Stimulated activated naive CD8-positive, alpha-beta T cell treated with anti-CD3 and anti-CD28 coated beads, Interleukin-15, amount 100 ng/mL, for 72 hours (primary cell): ENCODE data around the gene ACAP1.
A peak's percentile ranks its signal among the peaks of the same experiment; 100 is the strongest.

ENCODE experiments used
- ATAC-seq: fragments of 150-1000 bp; cut with Tn5 transposase; 2 replicates; pipeline ENCODE4 v1.10.0; 2021; ENCODE audit warnings: mild to moderate bottlenecking, moderate library complexity
- DNase-seq, 2 donors: peaks; one replicate each; pipeline ENCODE4 v3.0.0; 2021 to 2022
- H3K27ac Mint-ChIP-seq, 2 donors: one replicate each; pipeline ENCODE4 v1.8.0; 2022; ENCODE audit warnings: mild to moderate bottlenecking in 2 of 2, mixed read lengths in 2 of 2, moderate library complexity in 2 of 2
- H3K27me3 Mint-ChIP-seq: one replicate; pipeline ENCODE4 v1.8.0; 2022; ENCODE audit warnings: mixed read lengths
- H3K4me1 Mint-ChIP-seq: one replicate; pipeline ENCODE4 v1.8.0; 2022; ENCODE audit warnings: mild to moderate bottlenecking, mixed read lengths
- H3K4me3 Mint-ChIP-seq, 2 donors: one replicate each; pipeline ENCODE4 v1.8.0; 2022; ENCODE audit warnings: mild to moderate bottlenecking in 2 of 2, mixed read lengths in 2 of 2, moderate library complexity in 1 of 2
- H3K9me3 Mint-ChIP-seq, 2 donors: one replicate each; pipeline ENCODE4 v1.8.0; 2022; ENCODE audit warnings: mixed read lengths in 2 of 2

Gene ACAP1

GRCh38 chr17:7336240-7337175, at the start of gene ACAP1:
TSS of gene ACAP1 (plus strand) at chr17:7336529. CDS start at chr17:7336735, 206 bp downstream.
- peaks cover 83% of the 10 kb centered on the region for H3K4me1 Mint-ChIP-seq
- H3K9me3 Mint-ChIP-seq: no peaks in the 10 kb centered on the region
- peak; percentile 58 to 78 for DNase-seq
- H3K27ac Mint-ChIP-seq: peak within 1 kb of the TSS; percentile 81 to 99
- peak within 1 kb of the TSS; percentile 83 to 88 for H3K4me3 Mint-ChIP-seq
- ATAC-seq: peak; percentile 93
- H3K27me3 Mint-ChIP-seq: no peaks in the 10 kb centered on the region

- no peak for DNase-seq
- H3K27me3 Mint-ChIP-seq: peaks cover 38% of the 10 kb centered on the region
Observed at GRCh38 chr17:7289256-7290032, 46.9 kb upstream of the ACAP1 start.

GRCh38 chr17:7290166-7290565, 46.2 kb upstream of the ACAP1 start:
- Mint-ChIP-seq H3K27me3 (peaks cover 40% of the 10 kb centered on the region), H3K4me3 (no peak overlapping the region), H3K4me1 (peaks cover 14% of the 10 kb centered on the region), H3K9me3 (no peaks in the 10 kb centered on the region), H3K27ac (no peak overlapping the region)
- DNase-seq (no peak), ATAC-seq (no peak)

More at GRCh38 chr17:7289256-7290032, 46.9 kb upstream of the ACAP1 start:
- Mint-ChIP-seq H3K4me3 (no peak overlapping the region), H3K9me3 (no peaks in the 10 kb centered on the region), H3K4me1 (peaks cover 9% of the 10 kb centered on the region), H3K27ac (no peak overlapping the region)
- ATAC-seq: no peak

GRCh38 chr17:7290685-7291084, 45.6 kb upstream of the ACAP1 start:
- H3K4me3 Mint-ChIP-seq: no peak overlapping the region
- H3K9me3 Mint-ChIP-seq: no peaks in the 10 kb centered on the region
- no peak for ATAC-seq
- no peak for DNase-seq
- peaks cover 46% of the 10 kb centered on the region for H3K27me3 Mint-ChIP-seq
- H3K4me1 Mint-ChIP-seq: peaks cover 19% of the 10 kb centered on the region
- no peak overlapping the region for H3K27ac Mint-ChIP-seq

GRCh38 chr17:7292194-7292593, 44.1 kb upstream of the ACAP1 start:
- peaks cover 32% of the 10 kb centered on the region for H3K4me1 Mint-ChIP-seq
- no peak for DNase-seq
- H3K9me3 Mint-ChIP-seq: no peaks in the 10 kb centered on the region
- no peak overlapping the region for H3K4me3 Mint-ChIP-seq
- H3K27ac Mint-ChIP-seq: no peak overlapping the region
- no peak for ATAC-seq
- peaks cover 58% of the 10 kb centered on the region for H3K27me3 Mint-ChIP-seq

GRCh38 chr17:7292729-7293128, 43.6 kb upstream of the ACAP1 start:
- Mint-ChIP-seq H3K27ac (no peak overlapping the region), H3K27me3 (peaks cover 53% of the 10 kb centered on the region), H3K9me3 (no peaks in the 10 kb centered on the region), H3K4me1 (peaks cover 32% of the 10 kb centered on the region), H3K4me3 (no peak overlapping the region)
- ATAC-seq (no peak), DNase-seq (no peak)

- H3K27me3 Mint-ChIP-seq: peaks cover 48% of the 10 kb centered on the region
- H3K4me3 Mint-ChIP-seq: peak overlapping the region in 1 of 2 donors; percentile 67
- H3K27ac Mint-ChIP-seq: no peak overlapping the region
- ATAC-seq (no peak), DNase-seq (no peak)
- H3K4me1 Mint-ChIP-seq: peaks cover 32% of the 10 kb centered on the region
- H3K9me3 Mint-ChIP-seq: no peaks in the 10 kb centered on the region
Observed at GRCh38 chr17:7293159-7293558, 43.2 kb upstream of the ACAP1 start.

GRCh38 chr17:7293816-7294613, 42.3 kb upstream of the ACAP1 start:
- no peak for DNase-seq
- Mint-ChIP-seq H3K27me3 (peaks cover 48% of the 10 kb centered on the region), H3K27ac (no peak overlapping the region), H3K4me3 (peak overlapping the region; percentile 91 to 95), H3K9me3 (no peaks in the 10 kb centered on the region), H3K4me1 (peaks cover 32% of the 10 kb centered on the region)
- ATAC-seq: peak; percentile 1

GRCh38 chr17:7294614-7295153, 41.6 kb upstream of the ACAP1 start, which contains the start of gene YBX2:
TSS of gene YBX2 (minus strand) at chr17:7294639. CDS start at chr17:7294500, 139 bp downstream.
- peaks cover 48% of the 10 kb centered on the region for H3K27me3 Mint-ChIP-seq
- no peak within 1 kb of the TSS for H3K27ac Mint-ChIP-seq
- H3K4me1 Mint-ChIP-seq: peaks cover 32% of the 10 kb centered on the region
- DNase-seq (peak; percentile 86 to 88), ATAC-seq (peak; percentile 89)
- H3K4me3 Mint-ChIP-seq: peak within 1 kb of the TSS; percentile 91 to 95
- no peaks in the 10 kb centered on the region for H3K9me3 Mint-ChIP-seq

GRCh38 chr17:7295230-7296180, 40.8 kb upstream of the ACAP1 start:
- Mint-ChIP-seq H3K4me1 (peaks cover 32% of the 10 kb centered on the region), H3K4me3 (peak overlapping the region; percentile 91 to 95), H3K9me3 (no peaks in the 10 kb centered on the region), H3K27ac (no peak overlapping the region), H3K27me3 (peaks cover 48% of the 10 kb centered on the region)
- no peak for ATAC-seq
- DNase-seq: no peak

GRCh38 chr17:7296189-7296861, 40.0 kb upstream of the ACAP1 start:
- Mint-ChIP-seq H3K4me3 (peak overlapping the region; percentile 91 to 95), H3K27me3 (peaks cover 45% of the 10 kb centered on the region), H3K27ac (no peak overlapping the region), H3K4me1 (peaks cover 32% of the 10 kb centered on the region), H3K9me3 (no peaks in the 10 kb centered on the region)
- peak; percentile 16 for ATAC-seq
- peak; percentile 65 to 71 for DNase-seq

GRCh38 chr17:7304179-7304578, 32.1 kb upstream of the ACAP1 start:
- H3K27ac Mint-ChIP-seq: no peak overlapping the region

GRCh38 chr17:7306911-7307685, 29.2 kb upstream of the ACAP1 start, which contains the start of gene EIF5A:
TSS of gene EIF5A (plus strand) at chr17:7307628. CDS start at chr17:7309636, 2,008 bp downstream.
- Mint-ChIP-seq H3K4me1 (peaks cover 34% of the 10 kb centered on the region), H3K9me3 (no peaks in the 10 kb centered on the region), H3K27ac (peak within 1 kb of the TSS; percentile 97 to 98), H3K27me3 (no peaks in the 10 kb centered on the region), H3K4me3 (peak within 1 kb of the TSS; percentile 88 to 92)
- peak; percentile 100 for DNase-seq
- ATAC-seq: peak; percentile 87

More at GRCh38 chr17:7304179-7304578, 32.1 kb upstream of the ACAP1 start:
- ATAC-seq: no peak
- Mint-ChIP-seq H3K9me3 (no peaks in the 10 kb centered on the region), H3K27me3 (no peaks in the 10 kb centered on the region), H3K4me1 (peaks cover 5% of the 10 kb centered on the region), H3K4me3 (no peak overlapping the region)
- no peak for DNase-seq
